ENCODE measurements around the gene CTNND2. TPM values are rescaled to one million over a fixed set of nuclear protein-coding genes. Genes with fewer than 3 reads are reported as not detected.

The CTNND2 gene
- total RNA-seq, 4 donors from 2014 or later = 0.04 TPM; not detected in 3

GRCh38 chr5:11372191-11372590, 532.1 kb downstream of the CTNND2 start:
- TF ChIP-seq POLR2A (IDR thresholded peaks at IDR 0.05) (no peak), CTCF (IDR thresholded peaks at IDR 0.05 in 4 of 5, conservative IDR thresholded peaks at IDR 0.05 in 1 of 5) (no peak)
- Histone ChIP-seq H3K27ac (no peak overlapping the region), H3K9me3 (no peaks in the 10 kb centered on the region), H3K4me3 (no peak overlapping the region), H3K27me3 (no peaks in the 10 kb centered on the region), H3K36me3 (no peaks in the 10 kb centered on the region), H3K4me1 (no peaks in the 10 kb centered on the region)
- ATAC-seq = no peak
- intact Hi-C loops (cut with DNase I; ENCODE audit: low total_unique reads) (no loop called here), in situ Hi-C loops (cut with MboI; ENCODE audit: low sequenced_read_pairs in 4 of 4) (no loop called here)
- DNase-seq = no peak

GRCh38 chr5:11371021-11371420, 533.2 kb downstream of the CTNND2 start:
- no peak overlapping the region for H3K27ac ChIP-seq
- DNase-seq (no peak), ATAC-seq (no peak)
- no peaks in the 10 kb centered on the region for H3K27me3 ChIP-seq
- H3K9me3 ChIP-seq = no peaks in the 10 kb centered on the region
- in situ Hi-C loops (cut with MboI; ENCODE audit: low sequenced_read_pairs in 4 of 4) = no loop called here
- no peak overlapping the region for H3K4me3 ChIP-seq
- H3K4me1 ChIP-seq = no peaks in the 10 kb centered on the region
- intact Hi-C loops (cut with DNase I; ENCODE audit: low total_unique reads) = no loop called here
- no peaks in the 10 kb centered on the region for H3K36me3 ChIP-seq
- TF ChIP-seq POLR2A (IDR thresholded peaks at IDR 0.05) = no peak
- no peak for TF ChIP-seq CTCF (IDR thresholded peaks at IDR 0.05 in 4 of 5, conservative IDR thresholded peaks at IDR 0.05 in 1 of 5)

DNA sequence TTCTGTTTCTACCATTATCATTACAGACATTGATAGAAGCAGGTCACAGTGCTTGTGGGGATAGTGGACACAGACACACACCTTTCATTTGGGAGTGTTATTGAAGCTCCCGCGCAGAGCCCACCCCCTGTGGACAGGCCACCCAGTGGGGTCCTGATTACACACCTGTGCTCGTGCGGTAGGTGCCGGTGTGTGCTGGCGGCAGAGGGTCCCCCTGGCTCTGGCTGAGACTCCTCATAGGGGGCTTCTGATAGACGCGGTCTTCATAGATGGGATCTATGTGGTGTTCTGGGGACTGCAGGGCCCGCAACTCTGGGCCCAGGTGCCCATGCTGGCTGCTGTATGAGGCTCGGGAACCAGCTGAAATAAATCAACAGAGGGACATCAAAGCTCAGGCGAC, 539.7 kb downstream of the CTNND2 start:
- no peak for DNase-seq
- H3K36me3 ChIP-seq = no peaks in the 10 kb centered on the region
- no peaks in the 10 kb centered on the region for H3K4me1 ChIP-seq
- no peaks in the 10 kb centered on the region for H3K27me3 ChIP-seq
- H3K4me3 ChIP-seq = no peak overlapping the region
- H3K27ac ChIP-seq = no peak overlapping the region
- TF ChIP-seq CTCF (IDR thresholded peaks at IDR 0.05 in 4 of 5, conservative IDR thresholded peaks at IDR 0.05 in 1 of 5) = no peak
- no peak for TF ChIP-seq POLR2A (IDR thresholded peaks at IDR 0.05)
- in situ Hi-C loops (cut with MboI; ENCODE audit: low sequenced_read_pairs in 4 of 4) = no loop called here
- H3K9me3 ChIP-seq = no peaks in the 10 kb centered on the region
- ATAC-seq = no peak
- intact Hi-C loops (cut with DNase I; ENCODE audit: low total_unique reads) = no loop called here

GRCh38 chr5:11363631-11364178, 540.5 kb downstream of the CTNND2 start:
- no peaks in the 10 kb centered on the region for H3K9me3 ChIP-seq
- no peaks in the 10 kb centered on the region for H3K4me1 ChIP-seq
- no peak overlapping the region for H3K4me3 ChIP-seq
- in situ Hi-C loops (cut with MboI; ENCODE audit: low sequenced_read_pairs in 4 of 4) (no loop called here), intact Hi-C loops (cut with DNase I; ENCODE audit: low total_unique reads) (no loop called here)
- ATAC-seq (no peak), DNase-seq (no peak)
- H3K27me3 ChIP-seq = no peaks in the 10 kb centered on the region
- TF ChIP-seq POLR2A (IDR thresholded peaks at IDR 0.05) = no peak
- no peak for TF ChIP-seq CTCF (IDR thresholded peaks at IDR 0.05 in 4 of 5, conservative IDR thresholded peaks at IDR 0.05 in 1 of 5)
- H3K27ac ChIP-seq = no peak overlapping the region
- H3K36me3 ChIP-seq = no peaks in the 10 kb centered on the region

DNA sequence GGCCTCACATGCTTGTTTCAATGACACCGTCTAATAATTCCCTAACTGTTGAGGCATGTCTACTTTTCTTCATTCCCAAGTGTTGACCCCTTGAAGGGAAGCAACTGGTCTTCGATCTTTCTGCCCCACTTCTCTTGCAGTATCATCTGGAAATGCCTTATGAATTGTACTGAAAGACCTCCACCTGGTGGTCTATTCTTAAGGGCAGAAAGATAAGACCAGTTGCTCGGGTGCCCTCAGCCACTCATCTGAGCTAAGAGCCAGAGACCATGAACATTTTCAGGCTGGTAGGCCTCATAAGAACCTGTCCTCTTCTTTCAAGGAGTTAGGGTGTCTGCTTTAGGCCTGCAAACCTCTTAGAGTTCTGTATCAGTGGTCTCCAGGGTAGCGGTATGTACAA, 542.5 kb downstream of the CTNND2 start:
- TF ChIP-seq CTCF (IDR thresholded peaks at IDR 0.05 in 4 of 5, conservative IDR thresholded peaks at IDR 0.05 in 1 of 5) (no peak), POLR2A (IDR thresholded peaks at IDR 0.05) (no peak)
- intact Hi-C loops (cut with DNase I; ENCODE audit: low total_unique reads) (no loop called here), in situ Hi-C loops (cut with MboI; ENCODE audit: low sequenced_read_pairs in 4 of 4) (no loop called here)
- H3K36me3 ChIP-seq = no peaks in the 10 kb centered on the region
- DNase-seq = no peak
- no peaks in the 10 kb centered on the region for H3K9me3 ChIP-seq
- H3K4me1 ChIP-seq = no peaks in the 10 kb centered on the region
- H3K27me3 ChIP-seq = no peaks in the 10 kb centered on the region
- ATAC-seq = no peak
- H3K4me3 ChIP-seq = no peak overlapping the region
- H3K27ac ChIP-seq = no peak overlapping the region
